Measurements from ENCODE around the gene MTIF2. TPM values are rescaled to one million over a fixed set of nuclear protein-coding genes. Genes with fewer than 3 reads are reported as not detected.
"Not testable (repeated sequence)": the region's sequence is repeated elsewhere in the genome, so short reads cannot be mapped to it uniquely, and the experiment has no call there.

The MTIF2 gene
- total and polyA plus RNA-seq, 2 experiments from 2014 or later, result 19.1 to 23.3 TPM

DNA sequence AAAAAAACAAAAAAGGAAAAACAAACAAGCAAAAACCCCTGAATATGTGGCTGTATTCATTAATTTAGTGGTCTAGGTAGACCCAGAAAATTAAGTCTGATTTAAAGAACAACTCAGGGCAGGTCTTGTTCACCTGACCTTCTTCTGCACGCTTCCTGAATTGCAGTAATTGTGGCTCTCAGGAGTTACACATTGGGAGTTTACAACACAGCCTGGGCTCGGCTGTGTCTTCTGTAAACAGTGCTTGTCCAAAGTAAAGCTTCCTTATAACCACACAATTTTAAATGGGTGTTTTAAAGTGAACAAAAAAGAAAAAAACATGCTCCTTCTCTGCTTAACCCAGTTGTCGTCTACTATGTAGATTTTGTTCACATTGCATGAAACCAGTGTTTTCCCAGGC is 8.3 kb upstream of the MTIF2 start:
- in situ Hi-C loops (cut with MboI), result no loop called here
- TF ChIP-seq EZH2 (IDR thresholded peaks at IDR 0.05; ENCODE audit: insufficient read depth, poor library complexity, severe bottlenecking), result no peak
- no peak for TF ChIP-seq EZH2phosphoT487 (IDR thresholded peaks at IDR 0.05; ENCODE audit: insufficient read depth, low read depth)
- no peak overlapping the region for H3K4me2 ChIP-seq (ENCODE audit: unreplicated experiment)
- no peaks in the 10 kb centered on the region for H3F3A ChIP-seq (ENCODE audit: insufficient read depth)
- H3K4me1 ChIP-seq (ENCODE audit: insufficient read depth), result no peaks in the 10 kb centered on the region
- H3K9me2 ChIP-seq (ENCODE audit: insufficient read depth), result no peaks in the 10 kb centered on the region
- H3K9ac ChIP-seq, result no peak overlapping the region
- H2AFZ ChIP-seq, result no peak overlapping the region
- no peaks in the 10 kb centered on the region for H3K27me3 ChIP-seq (replicated peaks; ENCODE audit: insufficient read depth)
- WGBS, 2 experiments (ENCODE audit: low coverage in 1 of 2, low lambda C conversion rate in 2 of 2, missing lambda C conversion rate in 2 of 2), result 70 to 73% methylated on average over 3 of the region's 3 CpGs
- H3K27ac ChIP-seq, result no peak overlapping the region
- DNase-seq, result no peak
- no peaks in the 10 kb centered on the region for H3K9me3 ChIP-seq (ENCODE audit: low read depth)
- H3K79me2 ChIP-seq (ENCODE audit: insufficient read depth), result no peaks in the 10 kb centered on the region
- no peak overlapping the region for H3K4me3 ChIP-seq
- no peaks in the 10 kb centered on the region for H4K20me1 ChIP-seq (ENCODE audit: insufficient read depth)
- H3K36me3 ChIP-seq (ENCODE audit: low read depth), result no peaks in the 10 kb centered on the region

- H3K9ac ChIP-seq; H2AFZ ChIP-seq; H3K4me3 ChIP-seq; H3K27ac ChIP-seq; H3K27me3 ChIP-seq (replicated peaks; ENCODE audit: insufficient read depth); H3K36me3 ChIP-seq (ENCODE audit: low read depth); H3F3A ChIP-seq (ENCODE audit: insufficient read depth); H3K79me2 ChIP-seq (ENCODE audit: insufficient read depth); in situ Hi-C loops (cut with MboI); H4K20me1 ChIP-seq (ENCODE audit: insufficient read depth); H3K9me2 ChIP-seq (ENCODE audit: insufficient read depth); H3K4me2 ChIP-seq (ENCODE audit: unreplicated experiment); H3K4me1 ChIP-seq (ENCODE audit: insufficient read depth); DNase-seq; H3K9me3 ChIP-seq (ENCODE audit: low read depth): not testable (repeated sequence)
- 86 to 95% methylated on average over 2 of the region's 2 CpGs for WGBS, 2 experiments (ENCODE audit: low coverage in 1 of 2, low lambda C conversion rate in 2 of 2, missing lambda C conversion rate in 2 of 2)
Observed at GRCh38 chr2:55274346-55274745, 5.3 kb upstream of the MTIF2 start.

DNA sequence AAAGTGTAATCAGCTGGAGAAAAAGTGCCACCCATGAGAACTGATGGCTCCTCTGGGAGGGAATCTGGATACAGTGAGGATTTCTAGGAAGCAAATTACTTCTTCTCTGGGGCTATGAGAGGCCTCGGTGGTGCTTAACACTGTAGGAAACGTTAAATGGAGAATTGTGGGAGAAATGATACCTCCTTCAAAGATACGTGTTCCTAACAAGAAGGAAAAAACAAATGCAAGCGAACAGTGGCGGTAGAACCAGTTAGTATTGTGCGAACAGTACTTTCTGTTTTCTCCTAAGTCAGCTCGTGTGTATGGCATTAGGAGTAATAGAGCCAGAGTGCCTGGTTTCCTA is 587 bp upstream of the MTIF2 start:
- DNase-seq, result peak; percentile 22
- peak overlapping the region; percentile 99 for H2AFZ ChIP-seq
- H3F3A ChIP-seq (ENCODE audit: insufficient read depth), result no peaks in the 10 kb centered on the region
- H3K79me2 ChIP-seq (ENCODE audit: insufficient read depth), result peaks cover 19% of the 10 kb centered on the region; the same call in 1 of the 2 replicates
- peak overlapping the region; percentile 94 for H3K4me3 ChIP-seq
- H4K20me1 ChIP-seq (ENCODE audit: insufficient read depth), result no peaks in the 10 kb centered on the region
- H3K9me2 ChIP-seq (ENCODE audit: insufficient read depth), result no peaks in the 10 kb centered on the region
- WGBS, 2 experiments (ENCODE audit: low coverage in 1 of 2, low lambda C conversion rate in 2 of 2, missing lambda C conversion rate in 2 of 2), result 36 to 42% methylated on average over 7 of the region's 7 CpGs
- no peaks in the 10 kb centered on the region for H3K9me3 ChIP-seq (ENCODE audit: low read depth)
- H3K9ac ChIP-seq, result peak overlapping the region; percentile 92
- no peaks in the 10 kb centered on the region for H3K27me3 ChIP-seq (replicated peaks; ENCODE audit: insufficient read depth)
- TF ChIP-seq EZH2phosphoT487 (IDR thresholded peaks at IDR 0.05; ENCODE audit: insufficient read depth, low read depth) (no peak), EZH2 (IDR thresholded peaks at IDR 0.05; ENCODE audit: insufficient read depth, poor library complexity, severe bottlenecking) (no peak)
- H3K36me3 ChIP-seq (ENCODE audit: low read depth), result no peaks in the 10 kb centered on the region; the same call in 1 of the 2 replicates
- H3K27ac ChIP-seq, result peak overlapping the region; percentile 69
- in situ Hi-C loops (cut with MboI), result no loop called here
- peak overlapping the region; percentile 90 for H3K4me2 ChIP-seq (ENCODE audit: unreplicated experiment)
- no peaks in the 10 kb centered on the region; the same call in none of the 2 replicates for H3K4me1 ChIP-seq (ENCODE audit: insufficient read depth)

DNA sequence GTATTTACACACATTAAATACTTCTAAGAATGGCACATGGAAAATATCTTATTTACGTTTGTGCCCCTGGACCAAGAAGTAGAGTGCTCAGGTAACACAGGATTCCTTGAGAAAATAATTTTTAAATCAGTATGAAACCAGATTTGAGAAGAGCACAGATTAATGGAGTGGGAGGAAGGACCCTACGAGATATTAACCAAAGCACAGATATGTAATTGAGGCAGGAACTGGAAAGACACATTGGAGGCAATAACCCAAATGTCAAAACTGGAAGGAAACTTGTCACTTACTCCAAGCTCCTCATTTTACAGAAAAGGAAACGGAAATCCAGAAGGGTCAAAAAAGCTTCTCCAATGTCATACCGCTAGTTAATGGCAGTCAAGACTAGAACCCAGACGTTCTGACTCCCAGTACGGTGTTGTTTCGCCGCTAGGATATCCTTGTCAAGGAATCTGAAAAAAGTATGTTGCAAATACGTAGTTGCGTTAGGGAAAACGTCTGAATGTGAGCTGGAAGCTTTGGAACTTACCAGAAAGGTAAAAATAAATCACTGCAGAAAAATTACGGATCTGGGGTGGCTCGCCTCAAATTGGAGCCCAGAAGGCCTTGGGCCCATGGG is 634 bp downstream of the MTIF2 start:
- H4K20me1 ChIP-seq (ENCODE audit: insufficient read depth), result no peaks in the 10 kb centered on the region
- no peaks in the 10 kb centered on the region for H3K9me2 ChIP-seq (ENCODE audit: insufficient read depth)
- no peaks in the 10 kb centered on the region for H3F3A ChIP-seq (ENCODE audit: insufficient read depth)
- H2AFZ ChIP-seq, result peak overlapping the region; percentile 99
- H3K27ac ChIP-seq, result peak overlapping the region; percentile 58
- peak overlapping the region; percentile 92 for H3K9ac ChIP-seq
- TF ChIP-seq EZH2 (IDR thresholded peaks at IDR 0.05; ENCODE audit: insufficient read depth, poor library complexity, severe bottlenecking), result no peak
- TF ChIP-seq EZH2phosphoT487 (IDR thresholded peaks at IDR 0.05; ENCODE audit: insufficient read depth, low read depth), result no peak
- 7 to 10% methylated on average over 13 of the region's 13 CpGs for WGBS, 2 experiments (ENCODE audit: low coverage in 1 of 2, low lambda C conversion rate in 2 of 2, missing lambda C conversion rate in 2 of 2)
- no peaks in the 10 kb centered on the region; the same call in none of the 2 replicates for H3K4me1 ChIP-seq (ENCODE audit: insufficient read depth)
- H3K4me2 ChIP-seq (ENCODE audit: unreplicated experiment), result peak overlapping the region; percentile 80
- in situ Hi-C loops (cut with MboI), result no loop called here
- H3K27me3 ChIP-seq (replicated peaks; ENCODE audit: insufficient read depth), result no peaks in the 10 kb centered on the region
- no peaks in the 10 kb centered on the region for H3K9me3 ChIP-seq (ENCODE audit: low read depth)
- H3K4me3 ChIP-seq, result peak overlapping the region; percentile 94
- peaks cover 19% of the 10 kb centered on the region; the same call in 1 of the 2 replicates for H3K79me2 ChIP-seq (ENCODE audit: insufficient read depth)
- no peak for DNase-seq
- peaks cover 11% of the 10 kb centered on the region for H3K36me3 ChIP-seq (ENCODE audit: low read depth)

- H3K4me3 ChIP-seq; H4K20me1 ChIP-seq (ENCODE audit: insufficient read depth); H3K9me2 ChIP-seq (ENCODE audit: insufficient read depth); H3K4me1 ChIP-seq (ENCODE audit: insufficient read depth); in situ Hi-C loops (cut with MboI); DNase-seq; H3K9ac ChIP-seq; H3K4me2 ChIP-seq (ENCODE audit: unreplicated experiment); H3K79me2 ChIP-seq (ENCODE audit: insufficient read depth); H3K27me3 ChIP-seq (replicated peaks; ENCODE audit: insufficient read depth); H2AFZ ChIP-seq; H3F3A ChIP-seq (ENCODE audit: insufficient read depth); H3K27ac ChIP-seq; H3K9me3 ChIP-seq (ENCODE audit: low read depth): not testable (repeated sequence)
- peaks cover 39% of the 10 kb centered on the region for H3K36me3 ChIP-seq (ENCODE audit: low read depth)
- 97 to 99% methylated on average over 3 of the region's 3 CpGs for WGBS, 2 experiments (ENCODE audit: low coverage in 1 of 2, low lambda C conversion rate in 2 of 2, missing lambda C conversion rate in 2 of 2)
Observed at GRCh38 chr2:55259586-55259985, 9.4 kb downstream of the MTIF2 start.
